GM12874 (cell line): ENCODE data around the gene ARHGEF3.

ENCODE experiments used
- TF ChIP-seq, protein P1 (sequence below): IDR thresholded peaks from 2 replicates; pipeline ENCODE4 v1.5.1; 2011; ENCODE audit warnings: low read depth, mild to moderate bottlenecking, control low read depth, low read length, moderate library complexity; ENCODE audit not compliant: insufficient read depth

The ARHGEF3 gene, protein sequence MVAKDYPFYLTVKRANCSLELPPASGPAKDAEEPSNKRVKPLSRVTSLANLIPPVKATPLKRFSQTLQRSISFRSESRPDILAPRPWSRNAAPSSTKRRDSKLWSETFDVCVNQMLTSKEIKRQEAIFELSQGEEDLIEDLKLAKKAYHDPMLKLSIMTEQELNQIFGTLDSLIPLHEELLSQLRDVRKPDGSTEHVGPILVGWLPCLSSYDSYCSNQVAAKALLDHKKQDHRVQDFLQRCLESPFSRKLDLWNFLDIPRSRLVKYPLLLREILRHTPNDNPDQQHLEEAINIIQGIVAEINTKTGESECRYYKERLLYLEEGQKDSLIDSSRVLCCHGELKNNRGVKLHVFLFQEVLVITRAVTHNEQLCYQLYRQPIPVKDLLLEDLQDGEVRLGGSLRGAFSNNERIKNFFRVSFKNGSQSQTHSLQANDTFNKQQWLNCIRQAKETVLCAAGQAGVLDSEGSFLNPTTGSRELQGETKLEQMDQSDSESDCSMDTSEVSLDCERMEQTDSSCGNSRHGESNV

DNA sequence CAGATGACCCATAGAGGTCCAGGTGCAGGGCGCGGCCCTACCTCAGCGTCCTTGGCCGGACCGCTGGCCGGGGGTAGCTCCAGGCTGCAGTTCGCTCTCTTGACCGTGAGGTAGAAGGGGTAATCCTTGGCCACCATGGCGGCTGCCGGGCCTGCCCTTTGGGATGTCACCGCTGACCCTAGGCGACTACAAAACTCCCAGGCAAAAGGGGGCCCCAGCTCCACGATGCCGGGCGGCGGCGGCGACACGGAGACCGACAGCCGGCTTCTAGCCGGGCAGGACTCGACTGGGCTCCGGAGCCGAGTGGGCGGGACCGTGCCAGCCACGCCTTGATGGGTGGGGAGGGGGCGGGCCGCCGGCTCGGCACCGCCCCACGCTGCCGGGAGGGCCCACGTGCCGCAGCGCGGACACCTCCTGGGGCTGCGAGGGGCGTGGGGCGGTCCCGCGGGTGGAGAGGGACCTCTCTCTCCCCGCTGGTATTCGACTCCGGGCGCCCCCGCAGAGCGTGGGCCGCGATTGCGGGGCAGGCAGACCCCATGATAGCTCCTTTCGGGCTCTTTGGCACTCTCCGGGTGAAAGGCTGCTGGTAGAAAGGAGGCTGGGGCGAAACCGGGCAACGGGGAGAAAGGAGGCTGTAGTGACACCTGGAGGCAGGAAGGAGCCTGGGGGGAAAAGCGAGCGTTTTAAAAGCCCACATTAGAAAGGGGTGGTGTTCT lies at the start of gene ARHGEF3:
ARHGEF3 (minus strand) TSS at position 288 of the 716 bp plus-strand sequence; CDS start at position 137, 151 bp downstream.
- TF ChIP-seq, protein P1, sequence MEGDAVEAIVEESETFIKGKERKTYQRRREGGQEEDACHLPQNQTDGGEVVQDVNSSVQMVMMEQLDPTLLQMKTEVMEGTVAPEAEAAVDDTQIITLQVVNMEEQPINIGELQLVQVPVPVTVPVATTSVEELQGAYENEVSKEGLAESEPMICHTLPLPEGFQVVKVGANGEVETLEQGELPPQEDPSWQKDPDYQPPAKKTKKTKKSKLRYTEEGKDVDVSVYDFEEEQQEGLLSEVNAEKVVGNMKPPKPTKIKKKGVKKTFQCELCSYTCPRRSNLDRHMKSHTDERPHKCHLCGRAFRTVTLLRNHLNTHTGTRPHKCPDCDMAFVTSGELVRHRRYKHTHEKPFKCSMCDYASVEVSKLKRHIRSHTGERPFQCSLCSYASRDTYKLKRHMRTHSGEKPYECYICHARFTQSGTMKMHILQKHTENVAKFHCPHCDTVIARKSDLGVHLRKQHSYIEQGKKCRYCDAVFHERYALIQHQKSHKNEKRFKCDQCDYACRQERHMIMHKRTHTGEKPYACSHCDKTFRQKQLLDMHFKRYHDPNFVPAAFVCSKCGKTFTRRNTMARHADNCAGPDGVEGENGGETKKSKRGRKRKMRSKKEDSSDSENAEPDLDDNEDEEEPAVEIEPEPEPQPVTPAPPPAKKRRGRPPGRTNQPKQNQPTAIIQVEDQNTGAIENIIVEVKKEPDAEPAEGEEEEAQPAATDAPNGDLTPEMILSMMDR, result peak; percentile 74

DNA sequence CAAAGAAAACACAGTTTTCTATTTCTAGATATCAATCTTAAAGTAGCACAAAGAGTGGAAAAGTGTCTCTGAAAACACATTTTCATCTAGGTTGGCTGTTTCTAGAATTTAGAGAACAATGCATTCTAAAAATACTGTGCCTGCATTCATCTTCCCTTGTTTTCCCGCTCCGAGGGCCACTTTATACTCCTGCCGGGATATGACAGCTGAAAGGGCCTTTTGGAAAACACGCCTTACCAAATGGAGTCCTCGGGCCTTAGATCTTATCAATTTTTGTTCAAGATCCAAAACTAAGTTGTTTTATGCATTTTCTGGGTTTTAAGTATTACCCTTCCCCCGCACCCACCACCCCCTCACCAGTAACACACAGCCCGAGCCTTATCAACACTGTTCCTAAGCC lies 47.9 kb upstream of the ARHGEF3 start:
- TF ChIP-seq, protein P1, result no peak

DNA sequence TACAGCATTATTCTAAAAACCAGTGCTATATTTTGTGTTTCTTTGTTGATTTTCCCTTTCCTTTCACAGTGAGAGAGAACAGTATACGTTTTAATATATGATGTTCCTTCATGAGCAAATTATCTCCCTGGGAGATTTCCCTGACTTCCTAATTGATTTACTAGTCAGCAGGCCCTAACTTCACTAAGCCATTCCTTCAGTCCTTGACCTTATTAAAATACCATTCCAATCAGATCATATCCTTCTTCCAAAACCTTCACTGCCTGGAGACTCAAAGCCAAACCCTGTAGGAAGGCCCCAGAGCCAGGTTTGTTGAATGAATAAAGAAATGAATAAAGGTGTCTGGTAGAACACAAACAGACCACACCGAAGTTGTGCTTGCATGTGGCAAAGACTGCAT lies 43.8 kb upstream of the ARHGEF3 start:
- TF ChIP-seq, protein P1, result no peak

DNA sequence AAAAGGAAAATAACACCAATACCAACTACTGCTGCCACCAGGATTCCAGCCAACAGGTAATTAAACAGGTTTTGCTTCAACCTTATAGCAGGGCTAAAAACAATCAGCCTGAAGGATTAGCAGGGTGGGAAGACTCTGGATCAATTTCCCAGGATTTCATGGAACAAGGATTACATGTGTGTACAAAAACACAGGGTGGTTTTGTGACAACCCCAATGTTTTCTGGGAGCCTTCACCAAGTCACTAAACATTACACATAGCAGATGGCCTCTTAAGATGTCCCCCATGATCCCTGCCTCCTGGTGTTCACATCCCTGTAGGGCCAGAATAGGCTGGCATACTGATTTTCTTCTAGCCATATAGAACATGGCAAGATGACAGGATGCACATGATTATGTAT lies 42.8 kb upstream of the ARHGEF3 start:
- TF ChIP-seq, protein P1, result no peak

DNA sequence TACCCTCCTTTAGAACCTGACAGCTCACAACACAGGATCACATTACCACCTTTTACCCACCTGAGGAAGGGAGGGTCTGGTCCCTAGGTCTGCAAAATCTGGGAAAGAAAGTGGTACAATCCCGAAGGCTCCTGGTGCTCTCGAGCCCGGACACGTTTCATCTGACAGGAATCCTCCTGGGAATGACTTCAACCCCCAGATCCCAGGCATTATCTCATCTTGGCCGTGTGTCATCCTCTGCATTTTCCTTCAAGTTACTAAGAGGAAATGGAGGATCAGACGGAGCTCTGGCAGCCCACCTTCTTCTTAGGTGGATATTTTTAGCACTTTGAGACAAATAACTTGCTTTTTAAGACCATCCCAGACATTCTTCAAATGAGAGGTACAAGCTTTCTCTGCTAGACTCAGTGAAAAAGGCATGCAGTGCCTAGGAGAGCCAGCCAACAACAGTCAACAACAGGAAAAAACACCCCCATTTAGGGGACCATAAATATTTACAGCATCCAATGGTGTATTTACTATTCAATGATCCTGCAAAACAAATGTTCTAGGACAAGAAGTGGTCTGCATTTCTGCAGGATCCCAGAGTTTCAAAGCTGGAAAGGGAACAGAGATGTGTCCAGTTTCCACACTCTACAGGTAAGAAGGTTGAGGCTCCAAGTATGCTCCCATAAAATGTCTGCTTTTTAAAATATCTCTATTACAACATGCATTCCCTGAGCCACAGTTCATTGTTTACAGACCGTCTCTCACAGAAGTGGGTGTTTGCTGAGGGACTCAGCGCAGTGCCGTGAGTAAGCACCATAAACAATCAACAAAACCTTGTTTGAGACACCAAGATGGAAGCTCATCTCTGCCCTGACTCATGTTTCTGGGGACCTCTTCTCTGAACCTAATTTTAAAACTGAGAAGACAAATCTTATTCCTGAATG lies 38.3 kb upstream of the ARHGEF3 start:
- TF ChIP-seq, protein P1, result no peak

DNA sequence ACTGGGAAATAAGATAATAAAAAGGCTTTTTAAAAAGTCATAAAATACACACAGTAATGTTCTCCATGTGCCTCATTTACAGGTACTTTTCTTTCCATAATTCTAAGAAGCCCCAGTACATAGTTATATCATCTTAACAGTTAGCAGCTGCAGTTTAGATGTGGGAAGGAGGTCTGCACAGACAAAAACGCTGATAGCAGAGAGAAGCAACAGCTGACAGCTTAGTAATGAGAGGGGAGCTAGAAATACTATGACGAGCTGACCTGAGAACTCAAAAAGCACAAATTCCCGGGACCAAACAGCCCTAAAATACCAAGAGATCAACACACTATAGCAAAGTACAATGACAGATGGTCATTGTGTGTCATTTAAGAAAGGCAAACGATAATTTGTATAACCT lies 36.7 kb upstream of the ARHGEF3 start:
- TF ChIP-seq, protein P1, result no peak
